Stimulated activated CD8-positive, alpha-beta memory T cell treated with anti-CD3 and anti-CD28 coated beads, Interleukin-4, amount 100 ng/mL, for 1 hour (primary cell): ENCODE results near the gene TIAM2.
"Not testable (repeated sequence)": the region's sequence is repeated elsewhere in the genome, so short reads cannot be mapped to it uniquely, and the experiment has no call there.

Experiments used
- DNase-seq, 2 donors: peaks; one replicate each; pipeline ENCODE4 v3.0.0-alpha.2; 2020; ENCODE audit warnings: low read depth in 2 of 2, low spot score in 1 of 2

Gene TIAM2

DNA sequence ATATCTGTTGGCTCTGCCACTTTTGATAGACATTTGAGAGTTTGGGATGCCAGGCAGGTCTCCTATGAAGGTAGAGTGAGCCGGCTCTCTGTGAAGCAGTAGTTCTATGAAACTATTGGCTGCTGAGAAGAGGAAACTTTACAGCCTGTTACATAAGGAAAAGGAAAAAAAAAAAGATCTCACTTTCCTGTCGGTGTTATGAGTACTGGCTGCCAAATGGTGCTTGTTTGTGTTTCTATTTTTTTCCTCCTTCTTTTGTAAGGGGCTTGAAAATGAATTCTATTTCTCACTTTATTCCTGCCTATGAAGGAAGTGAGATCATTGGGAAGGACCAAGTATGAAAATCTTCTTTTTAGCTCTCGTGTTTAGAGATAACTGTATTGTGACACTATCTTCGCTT is 195.6 kb downstream of the TIAM2 start:
- no peak for DNase-seq

DNA sequence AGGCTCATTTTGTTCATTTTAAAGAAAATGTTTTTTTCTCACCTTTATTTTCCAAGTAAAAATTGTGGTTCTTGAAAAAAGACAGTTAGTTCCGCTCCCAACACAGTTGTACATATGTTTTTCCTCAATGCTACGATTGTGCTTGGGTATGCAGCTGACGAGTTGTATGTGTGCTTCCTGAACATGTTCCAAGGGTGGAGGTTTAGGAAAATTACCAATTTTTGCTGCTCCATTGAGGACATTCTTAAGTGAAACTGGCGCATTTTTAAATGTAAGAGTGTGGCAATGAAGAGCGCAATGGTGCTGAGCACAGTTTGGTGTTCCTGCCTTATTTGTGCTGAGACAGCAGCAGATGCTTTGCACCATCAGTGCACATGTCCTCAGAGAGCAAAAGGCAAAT is 198.4 kb downstream of the TIAM2 start:
- DNase-seq = no peak

DNA sequence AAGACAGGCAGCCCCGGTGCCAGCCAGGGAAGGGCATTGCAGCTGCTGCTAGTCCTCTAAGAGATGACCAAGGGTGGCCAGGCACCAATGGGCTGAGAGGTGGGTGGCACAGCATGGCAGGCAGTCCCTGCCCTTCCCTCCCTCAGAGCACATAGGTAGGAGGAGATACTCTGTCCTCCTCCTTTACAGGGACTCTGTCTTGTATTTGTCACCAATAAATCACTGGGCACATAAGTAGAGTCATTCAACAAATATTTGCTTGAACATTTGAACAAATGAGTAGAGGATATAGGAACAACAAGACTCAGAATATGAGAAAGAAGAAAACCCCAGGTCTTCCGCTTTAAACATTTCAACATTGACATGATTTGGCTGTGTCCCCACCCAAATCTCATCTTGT is 199.3 kb downstream of the TIAM2 start:
- DNase-seq = no peak

DNA sequence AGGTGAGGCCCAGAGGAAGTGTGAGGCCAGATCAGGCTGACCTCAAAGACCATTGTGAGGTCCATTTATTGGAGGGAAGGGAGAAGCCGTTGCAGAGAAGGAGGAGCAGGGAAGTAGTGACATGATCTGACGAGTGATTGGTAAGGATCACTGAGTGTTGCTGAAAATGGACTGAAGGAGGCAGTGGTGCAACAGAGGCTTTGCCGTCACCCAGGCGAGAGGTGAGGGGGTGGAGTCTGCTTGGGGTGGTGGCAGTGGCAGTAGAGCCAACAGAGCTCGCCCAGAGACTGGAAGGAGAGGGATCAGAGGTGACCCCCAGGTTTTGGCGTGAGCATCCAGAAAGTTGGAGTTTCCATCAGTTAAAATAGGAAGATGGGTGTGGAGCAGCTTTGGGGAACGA is 200.8 kb downstream of the TIAM2 start:
- DNase-seq = no peak

DNA sequence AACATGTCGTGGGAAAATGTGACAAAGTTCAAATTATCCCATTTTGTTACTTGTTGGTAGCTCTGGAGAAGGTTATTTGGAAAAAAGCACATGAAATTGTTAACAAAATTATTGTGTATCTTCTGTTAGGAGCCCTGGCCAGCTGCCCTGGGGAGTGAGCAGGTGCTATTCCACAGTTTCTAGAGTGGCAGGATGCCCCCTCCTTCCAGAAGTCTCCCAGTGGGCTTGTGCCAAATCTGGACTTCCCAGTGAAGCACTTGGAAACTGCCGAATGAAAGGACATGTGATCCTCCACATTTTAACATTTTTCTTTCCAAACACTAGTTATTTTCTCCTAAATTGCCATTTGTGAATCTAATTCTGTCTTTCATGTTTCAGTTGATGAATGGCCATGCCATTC is 201.8 kb downstream of the TIAM2 start:
- no peak for DNase-seq

DNA sequence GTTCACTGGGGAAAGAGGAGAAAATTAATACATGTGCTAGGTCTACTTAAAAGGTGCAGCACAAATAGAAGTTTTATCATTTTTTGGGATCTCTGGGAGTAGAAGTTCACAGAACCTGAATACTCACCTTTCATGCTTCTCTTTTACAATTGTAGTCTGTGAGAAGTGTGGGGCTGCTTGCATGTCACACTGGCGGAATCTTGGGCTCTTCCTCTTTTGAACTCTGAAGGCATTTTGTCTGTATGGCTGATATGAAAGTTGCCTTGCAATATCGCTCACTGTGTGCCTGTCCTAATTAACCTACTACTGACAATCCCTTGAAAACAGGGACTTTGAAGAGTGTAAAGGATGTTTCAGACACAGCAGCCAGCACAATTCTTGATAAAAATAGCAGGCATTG is 202.8 kb downstream of the TIAM2 start:
- DNase-seq = no peak

DNA sequence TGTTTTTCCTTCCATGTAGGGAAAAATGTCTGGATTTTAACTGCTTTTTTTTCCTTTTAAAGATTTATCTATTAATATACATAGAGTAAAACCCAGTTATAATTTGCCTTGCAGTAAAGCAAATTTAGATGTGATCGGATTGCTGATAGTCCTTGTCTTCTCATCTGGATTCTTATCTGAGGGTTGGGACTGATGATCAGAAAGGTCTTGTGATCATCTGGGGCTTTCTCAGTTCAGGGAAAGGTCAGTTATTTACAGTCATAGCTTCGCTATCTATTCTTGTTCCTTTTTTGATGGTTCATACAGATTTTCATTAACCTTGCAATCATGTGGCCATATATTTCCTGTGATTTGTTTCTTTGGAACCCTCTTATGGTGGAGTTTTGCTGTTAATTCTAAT is 204.9 kb downstream of the TIAM2 start:
- DNase-seq = no peak

DNA sequence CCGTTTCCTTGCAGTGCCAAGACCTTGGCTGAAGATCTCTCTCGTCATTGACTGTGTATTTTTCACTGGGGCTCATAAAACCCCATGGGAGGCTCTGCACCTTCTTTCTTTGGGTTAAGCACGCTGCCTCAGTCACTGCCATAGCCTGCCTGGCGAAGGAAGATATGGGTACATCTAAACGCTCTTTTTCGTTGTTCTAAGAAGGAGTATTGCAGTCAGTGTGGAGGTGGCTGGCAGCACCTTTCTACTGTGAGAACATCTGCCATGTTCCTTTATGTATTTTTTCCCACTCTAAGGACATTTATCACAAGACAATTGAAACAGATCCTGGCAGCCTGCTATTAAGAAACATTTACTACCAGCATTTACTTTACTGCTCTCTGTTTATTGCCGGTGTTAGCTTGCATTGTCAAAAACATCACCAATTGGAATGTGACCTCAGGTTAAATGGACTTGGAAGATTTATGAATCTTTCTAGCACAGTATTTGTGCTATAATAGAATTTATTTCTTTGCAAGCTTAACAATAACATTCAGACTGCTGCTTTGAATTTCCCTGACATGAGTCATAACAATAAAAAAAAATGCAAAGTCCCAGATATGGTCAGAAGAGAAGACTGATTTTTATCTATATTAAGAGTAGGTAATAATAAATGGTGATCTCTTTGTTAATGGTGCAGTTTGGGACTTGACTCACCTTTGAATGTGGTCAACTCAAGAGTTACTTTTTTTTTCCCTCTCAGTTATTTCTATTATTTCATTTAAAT is 206.5 kb downstream of the TIAM2 start:
- no peak for DNase-seq

DNA sequence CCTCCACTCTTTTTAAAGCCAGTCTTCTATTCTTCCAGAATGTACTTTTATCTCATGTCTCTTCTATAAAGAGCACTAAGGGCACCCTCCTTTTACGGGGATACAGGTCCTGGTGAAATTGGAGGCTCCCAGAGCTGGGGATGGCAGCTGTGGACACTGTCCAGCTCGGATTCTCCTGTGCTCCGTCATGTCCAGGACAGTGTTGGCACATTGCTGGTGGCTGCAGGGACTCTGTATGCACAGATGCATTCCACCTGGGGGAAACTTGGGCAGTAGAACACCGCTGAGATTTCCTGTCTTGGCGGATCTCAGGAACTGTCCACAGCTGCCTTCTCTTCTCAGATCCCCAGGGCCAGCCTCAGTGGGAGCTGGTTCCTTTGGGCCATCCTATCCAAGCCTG is 212.1 kb downstream of the TIAM2 start:
- no peak for DNase-seq

DNA sequence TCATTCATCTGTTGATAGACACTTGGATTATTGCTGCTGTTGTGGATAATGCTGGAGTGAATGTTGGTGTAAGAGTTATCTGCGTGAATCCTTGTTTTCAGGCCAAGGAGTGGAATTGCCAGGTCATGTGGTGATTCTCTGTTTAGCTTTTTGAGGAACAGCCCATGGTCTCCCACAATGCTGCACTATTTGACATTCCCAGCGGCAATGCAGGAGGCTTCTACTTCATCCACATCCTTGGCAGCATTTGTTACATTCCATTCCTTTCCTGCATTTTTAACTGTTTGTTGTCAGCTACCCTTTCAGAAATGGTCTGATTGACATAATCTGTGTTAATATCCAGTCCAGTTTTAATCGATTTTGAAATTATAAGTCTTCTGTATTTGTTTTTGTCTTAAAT is 217.0 kb downstream of the TIAM2 start:
- no peak for DNase-seq

DNA sequence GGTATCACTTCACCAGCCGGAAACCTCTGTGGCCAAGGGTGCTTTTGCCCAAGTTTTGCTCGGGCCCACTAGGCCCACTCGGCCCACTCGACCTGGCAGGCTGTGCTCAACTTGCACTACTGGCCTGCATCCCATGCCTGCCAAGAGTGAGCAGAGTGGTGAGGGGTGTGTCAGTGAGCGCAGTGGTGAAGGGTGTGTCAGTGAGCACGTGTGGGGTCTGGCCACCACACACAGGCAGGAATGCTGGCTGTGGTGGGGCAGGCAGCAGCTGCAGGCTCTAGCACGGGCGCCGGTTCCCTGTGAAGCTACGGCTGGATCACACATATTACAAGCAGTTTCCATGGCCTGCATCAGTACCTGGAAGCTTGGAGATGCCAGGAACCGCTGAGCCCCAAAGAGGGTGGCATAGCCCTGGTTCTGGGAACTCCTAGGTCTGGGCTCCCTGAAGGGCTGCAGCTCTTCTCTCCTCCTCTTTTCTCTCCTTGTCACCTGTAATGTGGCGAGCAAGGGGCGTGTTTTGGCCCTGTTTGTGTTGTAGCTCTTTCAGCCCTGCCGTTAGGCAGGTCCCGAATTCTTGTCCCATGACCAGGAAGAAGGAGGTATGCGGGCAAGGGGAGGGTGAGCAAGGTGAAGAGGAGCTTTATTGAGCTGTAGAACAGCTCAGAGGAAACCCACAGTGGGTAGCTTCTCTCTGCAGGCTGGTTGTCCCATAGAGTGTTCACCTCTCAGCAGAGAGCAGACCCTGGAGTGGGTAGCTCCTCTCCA is 217.7 kb downstream of the TIAM2 start:
- DNase-seq = no peak

DNA sequence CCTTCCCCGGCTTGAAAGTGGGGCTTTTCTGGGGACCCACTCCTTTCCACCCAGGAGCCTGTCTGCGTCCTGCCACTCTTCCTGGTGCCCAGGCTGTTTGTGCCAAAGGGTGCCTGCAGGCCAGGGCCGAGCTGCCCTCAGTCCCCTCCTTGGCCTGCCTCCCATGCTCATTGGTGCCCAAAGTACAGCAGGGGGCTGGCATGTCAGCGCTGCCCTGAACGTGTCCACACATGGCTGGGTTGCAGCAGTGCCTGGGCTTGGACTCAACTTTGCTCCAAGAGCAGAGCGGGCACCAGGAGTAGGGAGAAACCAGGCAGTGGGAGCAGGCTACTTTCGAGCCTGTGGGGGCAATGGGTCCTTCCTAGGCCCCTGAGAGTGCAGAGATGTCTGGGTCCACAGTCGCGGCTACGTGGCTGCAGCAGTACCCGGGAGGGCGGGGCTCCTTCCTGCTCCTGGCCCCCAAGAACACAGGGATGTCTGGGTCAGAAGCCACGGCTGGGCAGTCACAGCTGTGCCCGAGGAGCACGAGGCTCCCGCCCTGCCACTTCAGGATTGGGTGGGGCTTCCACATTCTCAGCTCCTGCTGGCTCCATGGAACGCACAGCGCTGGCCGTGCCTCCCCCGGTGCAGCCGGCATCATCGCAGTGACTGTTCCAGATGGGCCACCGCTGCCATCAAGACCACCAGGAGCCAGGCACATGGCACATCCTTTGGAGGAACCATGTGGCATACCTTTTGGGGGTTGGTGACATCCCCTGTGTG is 218.7 kb downstream of the TIAM2 start:
- no peak for DNase-seq

DNA sequence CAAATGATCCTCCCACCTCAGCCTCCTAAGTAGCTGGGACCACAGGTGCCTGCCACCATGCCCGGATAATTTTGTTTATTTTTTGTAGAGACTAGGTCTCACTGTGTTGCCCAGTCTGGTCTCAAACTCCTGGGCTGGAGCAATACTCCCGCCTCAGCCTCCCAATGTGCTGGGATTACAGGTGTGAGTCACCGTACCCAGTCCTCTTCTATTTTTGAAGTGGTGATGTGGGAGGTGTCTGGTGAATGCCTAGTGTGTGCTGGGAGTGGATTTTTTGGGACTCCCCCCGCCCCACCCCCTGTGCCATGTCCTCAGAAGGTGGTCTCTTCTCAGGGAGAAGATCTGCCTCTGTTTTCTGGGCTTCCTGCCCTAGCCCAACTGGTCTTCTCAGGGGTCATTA is 220.8 kb downstream of the TIAM2 start:
- DNase-seq = no peak

DNA sequence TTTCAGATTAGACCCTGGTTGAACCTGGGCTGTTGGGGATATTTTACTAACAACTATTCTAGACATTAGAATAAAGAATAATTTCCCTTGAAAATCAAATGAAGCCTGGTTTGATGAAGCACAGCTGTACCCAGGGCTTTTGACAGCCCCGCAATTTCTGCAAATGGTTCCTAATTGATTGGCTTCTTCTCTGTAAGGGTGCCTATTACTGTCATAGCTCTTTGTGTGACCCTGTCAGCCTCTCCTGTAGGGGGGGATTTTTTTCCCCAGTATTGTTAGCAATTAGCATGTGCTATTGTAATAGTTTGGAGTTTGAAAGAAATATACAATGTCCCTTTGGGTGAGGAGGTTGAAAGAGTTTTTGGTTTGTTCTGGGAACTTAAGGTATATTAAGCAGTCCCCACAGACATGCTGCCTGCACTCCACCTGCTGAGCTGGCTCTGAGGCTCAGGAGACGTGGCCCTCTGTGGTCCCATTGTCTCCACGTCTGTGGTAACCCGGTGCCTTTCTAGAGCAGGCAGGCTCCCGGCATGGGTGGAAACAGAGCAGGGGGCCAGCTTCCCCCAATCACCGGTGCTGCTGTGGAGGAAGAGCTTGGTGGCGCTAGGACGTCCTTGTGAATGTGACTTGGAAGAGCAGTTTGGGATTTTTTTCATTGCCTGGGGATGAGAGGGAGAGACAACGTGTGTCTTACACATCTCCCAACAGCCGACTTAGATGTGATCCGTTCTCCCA is 221.4 kb downstream of the TIAM2 start:
- no peak for DNase-seq

DNA sequence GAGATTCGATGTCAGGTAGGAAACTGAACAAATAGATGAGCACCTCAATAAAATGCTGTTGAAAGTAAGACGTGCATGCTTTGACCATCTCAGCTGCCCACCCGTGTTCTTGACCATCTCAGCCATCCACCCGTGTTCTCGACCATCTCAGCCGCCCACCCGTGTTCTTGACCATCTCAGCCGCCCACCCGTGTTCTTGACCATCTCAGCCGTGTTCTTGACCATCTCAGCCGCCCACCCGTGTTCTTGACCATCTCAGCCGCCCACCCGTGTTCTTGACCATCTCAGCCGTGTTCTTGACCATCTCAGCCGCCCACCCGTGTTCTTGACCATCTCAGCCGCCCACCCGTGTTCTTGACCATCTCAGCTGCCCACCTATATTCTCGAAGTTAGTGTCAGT is 223.6 kb downstream of the TIAM2 start:
- DNase-seq = not testable (repeated sequence)

DNA sequence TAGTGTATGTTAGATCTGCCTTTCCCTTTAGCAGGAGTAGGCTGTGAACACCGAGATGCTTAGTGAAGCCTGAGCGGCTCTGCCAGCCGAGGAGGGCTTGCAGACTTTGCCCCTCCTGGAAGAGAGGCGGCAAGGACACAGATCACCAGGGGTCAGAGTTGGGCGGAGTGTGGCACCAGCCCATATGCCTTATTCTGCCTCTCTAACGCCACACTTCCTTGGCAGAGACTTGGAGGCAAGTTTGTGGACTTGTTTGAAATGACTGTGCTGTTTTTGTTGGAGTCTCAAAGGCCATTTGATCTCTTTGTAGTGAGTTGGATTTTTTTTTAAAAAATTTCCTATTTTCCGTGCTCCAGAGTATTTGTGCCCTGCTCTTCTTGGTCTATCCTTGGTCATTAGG is 224.2 kb downstream of the TIAM2 start:
- DNase-seq = no peak

DNA sequence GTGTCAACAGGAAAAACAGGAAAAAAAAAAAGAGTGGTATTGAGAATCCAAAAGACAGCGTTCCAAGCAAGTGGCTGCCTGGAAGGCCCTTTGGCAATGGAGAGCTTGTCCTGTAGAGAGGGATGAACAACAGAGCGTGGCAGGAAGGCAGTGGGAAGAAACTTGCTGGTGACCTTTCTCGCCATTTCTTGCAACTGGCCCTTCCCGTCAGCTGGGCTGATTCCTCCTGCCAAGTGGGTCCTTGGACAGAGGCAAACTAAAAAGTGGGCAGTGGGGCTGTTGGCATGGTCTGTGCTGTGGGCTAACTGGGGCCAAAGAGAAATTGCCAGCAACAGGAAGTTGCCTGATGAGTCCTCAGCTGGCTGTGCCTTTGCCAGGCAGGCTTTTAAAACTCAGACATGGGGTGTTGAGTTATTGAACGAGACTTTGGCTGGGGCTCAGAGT is 224.8 kb downstream of the TIAM2 start:
- DNase-seq = no peak

DNA sequence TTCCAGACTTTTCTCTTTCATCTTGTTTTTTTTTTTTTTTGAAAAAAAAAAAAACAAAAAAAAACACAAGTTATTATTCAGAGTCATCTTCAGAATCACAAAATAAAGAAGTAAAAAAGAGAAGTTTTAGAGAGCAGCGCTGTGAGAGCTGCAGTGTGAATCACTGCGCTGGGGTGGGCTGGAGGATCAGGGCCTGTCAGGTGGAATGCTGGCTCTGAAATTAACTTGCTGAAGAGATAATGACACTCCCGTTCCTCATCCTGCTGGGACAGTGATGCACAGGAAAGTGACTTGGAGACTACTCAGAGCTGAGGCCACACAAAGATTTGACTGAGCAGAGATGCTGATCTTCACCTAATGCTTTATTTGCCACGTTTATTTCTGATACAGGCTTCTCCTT is 226.0 kb downstream of the TIAM2 start:
- DNase-seq = no peak

DNA sequence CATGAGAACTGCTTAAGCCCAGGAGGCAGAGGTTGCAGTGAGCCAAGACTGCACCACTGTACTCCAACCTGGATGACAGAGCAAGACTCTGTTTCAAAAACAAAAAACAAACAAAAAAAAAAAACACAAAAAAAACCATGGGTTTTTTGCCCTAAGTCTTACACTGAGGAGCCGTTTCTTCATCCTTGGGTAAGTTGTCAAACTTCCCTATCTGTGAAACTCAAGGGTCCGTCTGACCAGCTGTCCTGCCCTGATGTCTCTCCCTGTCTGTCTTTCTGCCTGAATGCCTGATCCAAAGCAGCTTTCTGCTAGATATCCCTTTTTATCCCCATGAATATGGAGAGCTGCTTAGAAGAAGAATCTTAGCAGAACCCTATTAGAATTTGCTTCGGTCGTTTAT is 227.4 kb downstream of the TIAM2 start:
- no peak for DNase-seq

DNA sequence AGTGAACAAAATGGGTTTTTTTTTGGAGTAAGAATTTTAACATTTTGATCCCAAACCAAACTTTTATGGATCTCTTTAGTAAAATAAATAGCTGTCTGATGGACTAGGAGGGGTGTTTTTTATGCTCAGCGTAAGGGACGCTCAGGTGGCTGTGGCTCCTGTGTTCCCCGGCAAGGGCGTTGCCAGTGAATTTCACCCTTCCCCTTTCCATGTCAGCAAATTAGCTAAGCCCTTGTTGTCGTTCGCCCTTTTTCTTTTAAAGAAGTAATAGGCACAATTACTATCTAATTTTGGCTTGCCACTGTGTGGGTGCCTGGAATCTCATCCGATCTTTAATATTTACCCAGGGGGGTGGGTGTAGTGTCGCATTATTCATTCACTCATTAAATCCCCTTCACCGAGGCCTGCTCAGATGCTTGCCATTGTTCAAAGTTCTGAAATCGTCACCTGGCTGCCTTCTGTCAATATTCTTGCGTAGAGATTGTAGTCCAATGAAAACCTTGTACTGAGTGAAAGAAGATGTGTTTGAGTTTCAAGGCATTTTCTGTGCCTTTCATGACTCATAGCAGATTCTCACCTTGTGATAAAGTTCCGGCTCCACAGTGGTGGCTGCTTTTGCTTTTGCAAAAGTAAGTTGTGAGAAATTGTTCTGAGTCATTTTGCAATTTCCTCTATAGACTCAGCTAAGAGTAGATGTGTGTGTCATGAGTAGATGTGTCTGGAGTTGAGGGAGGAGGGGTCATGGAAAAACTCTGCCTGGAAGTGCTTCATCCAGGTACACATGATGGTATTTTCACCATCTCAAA is 228.7 kb downstream of the TIAM2 start:
- DNase-seq = no peak

DNA sequence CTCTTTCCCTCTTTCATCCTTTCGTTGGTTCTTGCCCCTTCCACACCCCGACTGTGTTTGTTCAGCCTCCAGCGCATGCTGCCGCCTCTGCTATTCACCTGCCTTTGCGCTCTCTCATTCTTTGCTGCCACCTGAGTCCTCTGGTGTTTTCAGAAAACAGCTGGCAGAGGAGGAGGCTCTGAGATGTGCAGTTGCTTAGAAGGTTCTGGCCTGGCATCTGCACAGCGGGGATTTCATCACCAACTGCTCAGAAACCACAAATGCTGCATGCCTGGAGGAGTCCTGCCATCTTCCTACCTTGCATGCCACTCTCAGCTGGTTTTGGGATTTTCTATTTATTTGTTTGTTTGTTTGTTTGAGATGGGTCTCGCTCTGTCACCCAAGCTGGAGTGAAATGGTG is 229.5 kb downstream of the TIAM2 start:
- no peak for DNase-seq
